ENCODE data around the gene BZW2. TPM values are rescaled to one million over a fixed set of nuclear protein-coding genes. Genes with fewer than 3 reads are reported as not detected.

Gene BZW2
- polyA plus RNA-seq (ENCODE audit: insufficient read length in 4 of 4): 10 to 100 TPM; 52.5 to 86.0 (median 73.3) TPM

- DNase-seq (ENCODE audit: low read depth in 4 of 4, low spot score in 3 of 4): peak; percentile 87 to 90 (median 89)
Observed at GRCh38 chr7:16645593-16646471, at the start of gene BZW2, which contains the start of gene ANKMY2. BZW2 (plus strand) TSS chr7:16646181; CDS start chr7:16665444, 19,263 bp downstream. ANKMY2 (minus strand) TSS chr7:16645754; CDS start chr7:16645573, 181 bp downstream.

GRCh38 chr7:16598015-16598414 lies 48.0 kb upstream of the BZW2 start:
- no peak for DNase-seq (ENCODE audit: low read depth in 4 of 4, low spot score in 3 of 4)

- no peak for DNase-seq (ENCODE audit: low read depth in 4 of 4, low spot score in 3 of 4)
Observed at GRCh38 chr7:16599860-16600259, 46.1 kb upstream of the BZW2 start.

GRCh38 chr7:16603633-16604032 lies 42.3 kb upstream of the BZW2 start:
- DNase-seq (ENCODE audit: low read depth in 4 of 4, low spot score in 3 of 4): no peak

GRCh38 chr7:16604054-16604453 lies 41.9 kb upstream of the BZW2 start:
- DNase-seq (ENCODE audit: low read depth in 4 of 4, low spot score in 3 of 4): no peak

- DNase-seq (ENCODE audit: low read depth in 4 of 4, low spot score in 3 of 4): no peak
Observed at GRCh38 chr7:16606704-16607103, 39.3 kb upstream of the BZW2 start.

- DNase-seq (ENCODE audit: low read depth in 4 of 4, low spot score in 3 of 4): no peak
Observed at GRCh38 chr7:16609842-16610450, 36.0 kb upstream of the BZW2 start.

- DNase-seq (ENCODE audit: low read depth in 4 of 4, low spot score in 3 of 4): no peak
Observed at GRCh38 chr7:16611711-16612110, 34.3 kb upstream of the BZW2 start.

GRCh38 chr7:16615228-16615627 lies 30.8 kb upstream of the BZW2 start:
- DNase-seq (ENCODE audit: low read depth in 4 of 4, low spot score in 3 of 4): no peak

- DNase-seq (ENCODE audit: low read depth in 4 of 4, low spot score in 3 of 4): no peak
Observed at GRCh38 chr7:16616122-16616521, 29.9 kb upstream of the BZW2 start.

- no peak for DNase-seq (ENCODE audit: low read depth in 4 of 4, low spot score in 3 of 4)
Observed at GRCh38 chr7:16616542-16616941, 29.4 kb upstream of the BZW2 start.

- no peak for DNase-seq (ENCODE audit: low read depth in 4 of 4, low spot score in 3 of 4)
Observed at GRCh38 chr7:16619979-16620408, 26.0 kb upstream of the BZW2 start.

GRCh38 chr7:16626388-16626787 lies 19.6 kb upstream of the BZW2 start:
- no peak for DNase-seq (ENCODE audit: low read depth in 4 of 4, low spot score in 3 of 4)

GRCh38 chr7:16627236-16627635 lies 18.7 kb upstream of the BZW2 start:
- no peak for DNase-seq (ENCODE audit: low read depth in 4 of 4, low spot score in 3 of 4)

GRCh38 chr7:16630654-16631053 lies 15.3 kb upstream of the BZW2 start:
- DNase-seq (ENCODE audit: low read depth in 4 of 4, low spot score in 3 of 4): no peak

- DNase-seq (ENCODE audit: low read depth in 4 of 4, low spot score in 3 of 4): no peak
Observed at GRCh38 chr7:16634271-16634738, 11.7 kb upstream of the BZW2 start.

- DNase-seq (ENCODE audit: low read depth in 4 of 4, low spot score in 3 of 4): no peak
Observed at GRCh38 chr7:16636555-16637101, 9.4 kb upstream of the BZW2 start.

GRCh38 chr7:16637379-16637778 lies 8.6 kb upstream of the BZW2 start:
- no peak for DNase-seq (ENCODE audit: low read depth in 4 of 4, low spot score in 3 of 4)

GRCh38 chr7:16638282-16639280 lies 7.4 kb upstream of the BZW2 start:
- no peak for DNase-seq (ENCODE audit: low read depth in 4 of 4, low spot score in 3 of 4)

- no peak for DNase-seq (ENCODE audit: low read depth in 4 of 4, low spot score in 3 of 4)
Observed at GRCh38 chr7:16644157-16644556, 1.8 kb upstream of the BZW2 start.
